NCI-H187 (cell line): ENCODE results near the gene TEDC1.

Experiments used
- DNase-seq, 2 experiments: peaks; one replicate each; lab custom pipeline; 2025; lab: John Stamatoyannopoulos, UW

TEDC1 gene

GRCh38 chr14:105490572-105491365 lies at the start of gene TEDC1:
TSS of gene TEDC1 (plus strand) at chr14:105491246. CDS start at chr14:105491376, 130 bp downstream.
- peak; percentile 100 for DNase-seq

GRCh38 chr14:105442125-105442524 lies 48.9 kb upstream of the TEDC1 start:
- no peak for DNase-seq

- DNase-seq = no peak
Measured at GRCh38 chr14:105442834-105443233, 48.2 kb upstream of the TEDC1 start.

GRCh38 chr14:105444859-105445258 lies 46.2 kb upstream of the TEDC1 start:
- no peak for DNase-seq

- no peak for DNase-seq
Measured at GRCh38 chr14:105445290-105445689, 45.8 kb upstream of the TEDC1 start.

- DNase-seq = no peak
Measured at GRCh38 chr14:105445901-105446845, 44.9 kb upstream of the TEDC1 start.

- no peak for DNase-seq
Measured at GRCh38 chr14:105446971-105447370, 44.1 kb upstream of the TEDC1 start.

- DNase-seq = no peak
Measured at GRCh38 chr14:105447651-105448640, 43.1 kb upstream of the TEDC1 start.

- no peak for DNase-seq
Measured at GRCh38 chr14:105448706-105449111, 42.3 kb upstream of the TEDC1 start.

GRCh38 chr14:105449276-105450122 lies 41.5 kb upstream of the TEDC1 start:
- no peak for DNase-seq

- no peak for DNase-seq
Measured at GRCh38 chr14:105450123-105450505, 40.9 kb upstream of the TEDC1 start.

GRCh38 chr14:105450864-105451720 lies 40.0 kb upstream of the TEDC1 start:
- no peak for DNase-seq

- no peak for DNase-seq
Measured at GRCh38 chr14:105452963-105453362, 38.1 kb upstream of the TEDC1 start.

GRCh38 chr14:105453847-105454246 lies 37.2 kb upstream of the TEDC1 start:
- DNase-seq = no peak

- no peak for DNase-seq
Measured at GRCh38 chr14:105455086-105455640, 35.9 kb upstream of the TEDC1 start.

- DNase-seq = no peak
Measured at GRCh38 chr14:105455766-105456660, 35.0 kb upstream of the TEDC1 start.

GRCh38 chr14:105456736-105457617 lies 34.1 kb upstream of the TEDC1 start:
- no peak for DNase-seq
